Stomach (tissue), 4 donors: ENCODE measurements around the gene LDHAL6A.

Source experiments
- EP300 ChIP-seq: sonication (generic); formaldehyde crosslinking; IDR thresholded peaks from one replicate; pipeline ENCODE4 v1.6.1; 2017; ENCODE audit warnings: antibody characterized with exemption
- POLR2A ChIP-seq, 4 donors: fragments of 450-650 bp; IDR thresholded peaks; one replicate each; pipeline ENCODE4 v1.6.1; 2016; ENCODE audit warnings: antibody characterized with exemption in 4 of 4, control low read depth in 2 of 4, mild to moderate bottlenecking in 1 of 4, moderate library complexity in 1 of 4
- POLR2AphosphoS5 ChIP-seq, 3 donors: sonication (generic); formaldehyde crosslinking; IDR thresholded peaks; one replicate each; pipeline ENCODE4 v1.6.1; 2016; ENCODE audit warnings: antibody characterized with exemption in 3 of 3
- TF ChIP-seq, protein P1 (sequence below), 7 experiments: fragments of 450-650 bp in 4 of 7; fragments of 200-600 bp in 3 of 7; sonication (generic) in 3 of 7; IDR thresholded peaks; one replicate each; pipeline ENCODE4 v1.5.1; 2016 to 2019; ENCODE audit warnings: antibody characterized with exemption in 7 of 7, control low read depth in 2 of 7, mild to moderate bottlenecking in 1 of 7

DNA sequence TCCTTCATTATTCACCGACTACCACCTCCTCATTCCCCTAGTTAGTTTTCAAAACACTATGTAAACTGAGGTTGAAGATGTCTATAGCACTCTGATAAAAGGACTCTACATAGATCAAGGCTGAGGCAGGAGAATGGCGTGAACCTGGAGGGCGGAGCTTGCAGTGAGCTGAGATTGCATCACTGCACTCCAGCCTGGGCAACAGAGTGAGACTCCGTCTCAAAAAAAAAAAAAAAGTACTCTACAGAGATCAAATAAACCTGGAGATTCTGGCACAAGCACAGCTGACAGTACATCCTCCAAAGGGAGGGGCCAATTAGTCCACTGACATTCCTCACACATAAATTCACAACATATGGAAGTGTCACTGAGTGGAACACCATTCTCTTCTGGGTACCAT is 40.0 kb downstream of the LDHAL6A start:
- no peak for TF ChIP-seq POLR2A (IDR thresholded peaks at IDR 0.05)
- TF ChIP-seq, protein P1, sequence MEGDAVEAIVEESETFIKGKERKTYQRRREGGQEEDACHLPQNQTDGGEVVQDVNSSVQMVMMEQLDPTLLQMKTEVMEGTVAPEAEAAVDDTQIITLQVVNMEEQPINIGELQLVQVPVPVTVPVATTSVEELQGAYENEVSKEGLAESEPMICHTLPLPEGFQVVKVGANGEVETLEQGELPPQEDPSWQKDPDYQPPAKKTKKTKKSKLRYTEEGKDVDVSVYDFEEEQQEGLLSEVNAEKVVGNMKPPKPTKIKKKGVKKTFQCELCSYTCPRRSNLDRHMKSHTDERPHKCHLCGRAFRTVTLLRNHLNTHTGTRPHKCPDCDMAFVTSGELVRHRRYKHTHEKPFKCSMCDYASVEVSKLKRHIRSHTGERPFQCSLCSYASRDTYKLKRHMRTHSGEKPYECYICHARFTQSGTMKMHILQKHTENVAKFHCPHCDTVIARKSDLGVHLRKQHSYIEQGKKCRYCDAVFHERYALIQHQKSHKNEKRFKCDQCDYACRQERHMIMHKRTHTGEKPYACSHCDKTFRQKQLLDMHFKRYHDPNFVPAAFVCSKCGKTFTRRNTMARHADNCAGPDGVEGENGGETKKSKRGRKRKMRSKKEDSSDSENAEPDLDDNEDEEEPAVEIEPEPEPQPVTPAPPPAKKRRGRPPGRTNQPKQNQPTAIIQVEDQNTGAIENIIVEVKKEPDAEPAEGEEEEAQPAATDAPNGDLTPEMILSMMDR (IDR thresholded peaks at IDR 0.05) = no peak
- no peak for TF ChIP-seq EP300
- no peak for TF ChIP-seq POLR2AphosphoS5 (IDR thresholded peaks at IDR 0.05)
